ENCODE data around the gene PERM1. TPM values are rescaled to one million over a fixed set of nuclear protein-coding genes. Genes with fewer than 3 reads are reported as not detected.
A peak's percentile ranks its signal among the peaks of the same experiment; 100 is the strongest.

The PERM1 gene
- total RNA-seq, 1 experiment from 2014 or later, result not detected

DNA sequence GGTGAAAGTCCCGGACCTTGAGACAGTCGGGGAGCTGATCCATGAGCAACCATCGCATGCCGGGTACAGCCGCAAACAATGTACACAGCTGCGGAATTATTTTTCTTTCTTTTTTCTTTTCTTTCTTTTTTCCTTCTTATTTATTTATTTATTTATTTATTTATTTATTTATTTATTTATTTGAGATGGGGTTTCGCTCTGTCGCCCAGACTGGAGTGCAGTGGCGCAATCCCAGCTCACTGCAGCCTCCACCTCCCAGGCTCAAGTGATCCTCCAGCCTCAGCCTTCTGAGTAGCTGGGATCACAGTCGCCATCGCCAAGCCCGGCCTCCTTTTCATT, 2.6 kb upstream of the PERM1 start:
- H3K4me1 Mint-ChIP-seq (ENCODE audit: insufficient read depth, unreplicated experiment), result no peaks in the 10 kb centered on the region
- TF ChIP-seq, protein P1, sequence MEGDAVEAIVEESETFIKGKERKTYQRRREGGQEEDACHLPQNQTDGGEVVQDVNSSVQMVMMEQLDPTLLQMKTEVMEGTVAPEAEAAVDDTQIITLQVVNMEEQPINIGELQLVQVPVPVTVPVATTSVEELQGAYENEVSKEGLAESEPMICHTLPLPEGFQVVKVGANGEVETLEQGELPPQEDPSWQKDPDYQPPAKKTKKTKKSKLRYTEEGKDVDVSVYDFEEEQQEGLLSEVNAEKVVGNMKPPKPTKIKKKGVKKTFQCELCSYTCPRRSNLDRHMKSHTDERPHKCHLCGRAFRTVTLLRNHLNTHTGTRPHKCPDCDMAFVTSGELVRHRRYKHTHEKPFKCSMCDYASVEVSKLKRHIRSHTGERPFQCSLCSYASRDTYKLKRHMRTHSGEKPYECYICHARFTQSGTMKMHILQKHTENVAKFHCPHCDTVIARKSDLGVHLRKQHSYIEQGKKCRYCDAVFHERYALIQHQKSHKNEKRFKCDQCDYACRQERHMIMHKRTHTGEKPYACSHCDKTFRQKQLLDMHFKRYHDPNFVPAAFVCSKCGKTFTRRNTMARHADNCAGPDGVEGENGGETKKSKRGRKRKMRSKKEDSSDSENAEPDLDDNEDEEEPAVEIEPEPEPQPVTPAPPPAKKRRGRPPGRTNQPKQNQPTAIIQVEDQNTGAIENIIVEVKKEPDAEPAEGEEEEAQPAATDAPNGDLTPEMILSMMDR (IDR thresholded peaks at IDR 0.05; ENCODE audit: unreplicated experiment), result no peak
- intact Hi-C loops (cut with micrococcal nuclease), result loop anchor here (1.0 to 10.0 kb wide), 3 partner anchors 80 to 310 kb away; partner anchors contain the start of gene C1orf159
- POLR2A ChIA-PET, result interaction anchor here (0.6 to 0.8 kb wide), 3 partner anchors 17 to 77 kb away, joined by 3 to 4 read pairs (median 3); no protein-coding TSS in a partner anchor
- no TSS peak for BruUV-seq (replicated peaks)
- no peak for DNase-seq (ENCODE audit: unreplicated experiment)
- CTCF ChIA-PET, result interaction anchor here (0.6 to 6.6 kb wide), 27 partner anchors 8 to 363 kb away, joined by 3 to 117 read pairs (median 5); no protein-coding TSS in a partner anchor
- no peak overlapping the region for H3K27ac Mint-ChIP-seq (ENCODE audit: low read depth, unreplicated experiment)
- peaks cover 33% of the 10 kb centered on the region for H3K27me3 Mint-ChIP-seq (ENCODE audit: insufficient read depth, unreplicated experiment)
- H3K36me3 Mint-ChIP-seq (ENCODE audit: insufficient read depth, unreplicated experiment), result peaks cover 6% of the 10 kb centered on the region
- H3K9me3 Mint-ChIP-seq (ENCODE audit: unreplicated experiment), result no peaks in the 10 kb centered on the region
- no peak overlapping the region for H3K4me3 Mint-ChIP-seq (ENCODE audit: unreplicated experiment)

DNA sequence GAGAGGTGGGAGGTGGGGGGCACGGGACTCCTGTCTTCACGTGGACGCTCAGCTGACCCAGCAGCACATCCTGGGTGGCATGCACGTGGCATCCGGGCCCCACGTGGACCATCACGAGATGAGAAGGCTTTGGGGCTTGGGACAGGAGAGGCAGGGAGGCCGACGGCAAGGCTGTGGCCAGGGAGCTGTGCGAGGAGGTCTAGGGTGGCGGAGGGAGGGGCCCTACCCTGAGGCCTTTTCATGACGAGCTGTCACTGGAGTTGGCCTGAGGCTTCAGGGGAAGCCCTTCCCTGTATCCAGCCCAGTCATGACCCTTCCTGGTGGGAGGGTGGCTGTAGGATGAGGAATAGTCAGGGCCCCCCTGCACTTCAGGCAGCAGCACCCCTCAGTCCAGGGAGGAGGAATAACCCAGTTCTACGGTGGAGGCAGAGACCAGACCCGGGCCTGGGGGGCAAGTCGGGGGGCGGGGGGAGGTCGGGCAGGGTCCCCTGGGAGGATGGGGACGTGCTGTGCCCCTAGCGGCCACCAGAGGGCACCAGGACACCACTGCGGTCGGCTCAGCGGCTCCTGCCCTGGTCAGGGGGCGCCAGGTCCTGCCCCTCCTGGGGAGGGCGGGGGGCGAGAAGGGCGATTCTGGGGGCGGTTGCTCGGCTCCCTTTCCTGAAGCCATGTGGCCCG, 2.0 kb upstream of the PERM1 start:
- Mint-ChIP-seq H3K27ac (ENCODE audit: low read depth, unreplicated experiment) (no peak overlapping the region), H3K4me1 (ENCODE audit: insufficient read depth, unreplicated experiment) (no peaks in the 10 kb centered on the region), H3K27me3 (ENCODE audit: insufficient read depth, unreplicated experiment) (peaks cover 28% of the 10 kb centered on the region), H3K36me3 (ENCODE audit: insufficient read depth, unreplicated experiment) (peaks cover 6% of the 10 kb centered on the region), H3K9me3 (ENCODE audit: unreplicated experiment) (no peaks in the 10 kb centered on the region), H3K4me3 (ENCODE audit: unreplicated experiment) (no peak overlapping the region)
- TF ChIP-seq, protein P1 (IDR thresholded peaks at IDR 0.05; ENCODE audit: unreplicated experiment), result peak; percentile 98
- no TSS peak for BruUV-seq (replicated peaks)
- intact Hi-C loops (cut with micrococcal nuclease), result loop anchor here (1.0 to 10.0 kb wide), 3 partner anchors 80 to 311 kb away; partner anchors contain the start of gene C1orf159
- ChIA-PET POLR2A (interaction anchor here (0.6 to 1.6 kb wide), 6 partner anchors 17 to 79 kb away, joined by 3 to 5 read pairs (median 3); partner anchors contain the start of gene PLEKHN1), CTCF (interaction anchor here (0.6 to 6.6 kb wide), 30 partner anchors 8 to 363 kb away, joined by 3 to 117 read pairs (median 5); no protein-coding TSS in a partner anchor)
- no peak for DNase-seq (ENCODE audit: unreplicated experiment)

DNA sequence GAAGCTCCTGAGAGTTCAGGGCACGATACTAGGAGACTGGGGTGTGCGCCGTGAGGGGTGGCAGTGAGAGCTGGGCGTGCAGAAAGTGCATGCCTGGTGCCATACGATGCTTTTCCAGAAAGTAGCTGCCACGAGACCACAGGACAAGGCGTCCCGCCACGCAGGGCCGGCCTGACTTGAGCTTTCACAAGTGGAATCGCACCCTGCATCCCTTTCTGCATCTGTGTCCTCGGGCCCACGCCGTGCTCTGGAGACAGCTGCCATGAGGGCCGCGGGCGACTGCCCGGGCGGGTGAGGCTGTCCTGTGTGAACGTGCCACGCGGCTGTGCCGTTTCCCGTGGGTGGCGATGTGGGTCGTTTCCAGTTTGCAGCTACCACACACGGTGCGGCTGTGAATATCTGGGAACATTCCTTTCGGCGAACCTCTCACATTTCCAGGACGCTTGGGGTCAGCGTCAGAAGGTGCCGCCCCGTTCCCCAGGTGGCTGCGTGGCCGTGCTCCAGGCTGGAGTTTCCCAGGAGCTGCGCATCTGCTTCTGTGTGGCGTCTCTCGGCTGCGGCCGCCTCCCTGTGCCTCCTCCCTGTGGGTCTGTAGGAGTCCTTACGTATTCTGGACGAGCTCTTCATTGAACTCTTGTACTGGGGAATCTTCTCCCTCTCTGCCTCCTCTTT, 1.0 kb upstream of the PERM1 start:
- Mint-ChIP-seq H3K36me3 (ENCODE audit: insufficient read depth, unreplicated experiment) (peaks cover 6% of the 10 kb centered on the region), H3K4me3 (ENCODE audit: unreplicated experiment) (no peak overlapping the region), H3K4me1 (ENCODE audit: insufficient read depth, unreplicated experiment) (no peaks in the 10 kb centered on the region), H3K27ac (ENCODE audit: low read depth, unreplicated experiment) (no peak overlapping the region), H3K27me3 (ENCODE audit: insufficient read depth, unreplicated experiment) (peaks cover 18% of the 10 kb centered on the region), H3K9me3 (ENCODE audit: unreplicated experiment) (no peaks in the 10 kb centered on the region)
- TF ChIP-seq, protein P1 (IDR thresholded peaks at IDR 0.05; ENCODE audit: unreplicated experiment), result no peak
- ChIA-PET CTCF (interaction anchor here (0.7 to 6.6 kb wide), 14 partner anchors 11 to 364 kb away, joined by 3 to 117 read pairs (median 4); no protein-coding TSS in a partner anchor), POLR2A (interaction anchor here (0.6 to 1.6 kb wide), 3 partner anchors 16 to 78 kb away, joined by 3 to 5 read pairs (median 3); partner anchors contain the start of gene PLEKHN1)
- DNase-seq (ENCODE audit: unreplicated experiment), result no peak
- no TSS peak for BruUV-seq (replicated peaks)
- intact Hi-C loops (cut with micrococcal nuclease), result loop anchor here (10.0 kb wide), 1 partner anchor 312 kb away; no protein-coding TSS in a partner anchor

DNA sequence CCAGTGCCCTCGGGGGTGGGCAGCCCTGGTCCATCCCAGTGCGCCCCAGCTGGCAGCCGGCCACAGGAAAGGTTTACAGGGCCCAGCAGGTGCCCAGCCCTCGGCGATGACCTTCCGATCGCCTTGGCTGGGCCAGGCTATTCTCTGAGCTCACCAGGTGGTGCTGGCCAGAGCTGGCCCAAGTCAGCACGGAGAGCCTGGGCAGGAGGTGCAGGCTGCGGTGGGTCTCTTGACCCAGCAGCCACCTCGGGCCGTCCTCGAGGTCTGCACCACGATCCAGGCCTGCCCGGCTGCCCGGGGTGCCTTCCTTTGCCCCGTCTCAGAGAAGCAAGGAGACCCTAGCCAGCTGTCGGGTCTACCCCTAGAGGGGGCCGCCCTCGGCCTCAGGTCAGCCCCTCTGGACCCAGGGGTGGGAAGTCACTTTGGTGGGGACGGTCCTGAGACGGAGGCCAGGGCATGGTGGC, 370 bp downstream of the PERM1 start:
- Mint-ChIP-seq H3K36me3 (ENCODE audit: insufficient read depth, unreplicated experiment) (peaks cover 6% of the 10 kb centered on the region), H3K4me3 (ENCODE audit: unreplicated experiment) (no peak overlapping the region), H3K9me3 (ENCODE audit: unreplicated experiment) (no peaks in the 10 kb centered on the region), H3K27me3 (ENCODE audit: insufficient read depth, unreplicated experiment) (peaks cover 18% of the 10 kb centered on the region), H3K4me1 (ENCODE audit: insufficient read depth, unreplicated experiment) (no peaks in the 10 kb centered on the region), H3K27ac (ENCODE audit: low read depth, unreplicated experiment) (no peak overlapping the region)
- TF ChIP-seq, protein P1 (IDR thresholded peaks at IDR 0.05; ENCODE audit: unreplicated experiment), result no peak
- no peak for DNase-seq (ENCODE audit: unreplicated experiment)
- ChIA-PET CTCF (interaction anchor here (0.7 to 6.6 kb wide), 5 partner anchors 20 to 82 kb away, joined by 3 to 117 read pairs (median 3); no protein-coding TSS in a partner anchor), POLR2A (interaction anchor here (0.9 to 2.0 kb wide), 2 partner anchors 15 to 19 kb away, joined by 3 to 6 read pairs; partner anchors contain the start of gene HES4)
- intact Hi-C loops (cut with micrococcal nuclease), result loop anchor here (10.0 kb wide), 1 partner anchor 313 kb away; no protein-coding TSS in a partner anchor
- BruUV-seq (replicated peaks), result no TSS peak
